H1 (cell line): ENCODE results near the gene FRRS1. TPM values are rescaled to one million over a fixed set of nuclear protein-coding genes. Genes with fewer than 3 reads are reported as not detected.

ENCODE experiments used
- ASH2L ChIP-seq: fragments of 200-600, 300-600 bp; sonication (generic); IDR thresholded peaks from one replicate; pipeline ENCODE4 v1.7.1; 2017; ENCODE audit warnings: low read length
- CHD1 ChIP-seq: IDR thresholded peaks from 2 replicates; pipeline ENCODE4 v1.6.1; 2012; ENCODE audit warnings: low read depth, low read length, improper control_type of control experiment
- KDM1A ChIP-seq: fragments of 200-600, 300-600 bp; sonication (generic); IDR thresholded peaks from 2 replicates; pipeline ENCODE4 v1.7.1; 2016; ENCODE audit warnings: mild to moderate bottlenecking, low read length, borderline replicate concordance
- RBBP5 ChIP-seq: IDR thresholded peaks from 2 replicates; pipeline ENCODE4 v1.7.1; 2012; ENCODE audit warnings: low read depth, mild to moderate bottlenecking, inconsistent platforms, low read length, moderate library complexity, borderline replicate concordance
- RXRA ChIP-seq: IDR thresholded peaks from 2 replicates; pipeline ENCODE4 v1.6.1; 2011; ENCODE audit warnings: low read depth, mild to moderate bottlenecking, low read length, moderate library complexity; ENCODE audit not compliant: insufficient read depth
- SIX5 ChIP-seq: IDR thresholded peaks from 2 replicates; pipeline ENCODE4 v1.6.1; 2011; ENCODE audit warnings: mild to moderate bottlenecking, low read depth, low read length
- SP2 ChIP-seq: IDR thresholded peaks from 2 replicates; pipeline ENCODE4 v1.6.1; 2012; ENCODE audit warnings: mild to moderate bottlenecking, low read length, inconsistent platforms
- SRF ChIP-seq: IDR thresholded peaks from 2 replicates; pipeline ENCODE4 v1.6.1; 2011; ENCODE audit warnings: mild to moderate bottlenecking, low read depth, low read length, moderate library complexity
- polyA plus RNA-seq, 7 experiments: library from polyadenylated mRNA; depleted of rRNA in 3 of 7; stranded (reverse) in 5 of 7; unstranded in 2 of 7; fragments of >200 nt in 5 of 7; fragments of 200-250 nt in 2 of 7; gene quantifications; 1 replicate in 5 of 7; 2 replicates in 1 of 7; 4 replicates in 1 of 7; pipeline versions ENCODE4 v1.2.1 to v1.2.3, GENCODE V29; 2011 to 2013; ENCODE audit warnings: missing spikeins in 2 of 7, mixed read lengths in 2 of 7
- total RNA-seq: library from RNA; stranded (reverse); fragmentation: NEBNext Ultra II Directional; extraction: Animal tissue kit (Norgen Biotek cat#: 25700); gene quantifications from 2 replicates; pipeline ENCODE4 v1.2.1, GENCODE V29; 2021
- TF ChIP-seq, protein P1 (sequence below): IDR thresholded peaks from 2 replicates; pipeline ENCODE4 v1.6.1; 2012; ENCODE audit warnings: inconsistent platforms
- TF ChIP-seq, protein P2 (sequence below): fragments of 300-600 bp; sonication (generic); IDR thresholded peaks from 2 replicates; pipeline ENCODE4 v1.7.1; 2012; ENCODE audit warnings: low read length, moderate library complexity, mild to moderate bottlenecking, inconsistent platforms; ENCODE audit not compliant: insufficient replicate concordance

The FRRS1 gene
- total and polyA plus RNA-seq, 2 of the 8 experiments (the other 6 are each of a cell fraction or from before 2014, with no cell fraction given): 3.5 to 6.5 TPM

DNA sequence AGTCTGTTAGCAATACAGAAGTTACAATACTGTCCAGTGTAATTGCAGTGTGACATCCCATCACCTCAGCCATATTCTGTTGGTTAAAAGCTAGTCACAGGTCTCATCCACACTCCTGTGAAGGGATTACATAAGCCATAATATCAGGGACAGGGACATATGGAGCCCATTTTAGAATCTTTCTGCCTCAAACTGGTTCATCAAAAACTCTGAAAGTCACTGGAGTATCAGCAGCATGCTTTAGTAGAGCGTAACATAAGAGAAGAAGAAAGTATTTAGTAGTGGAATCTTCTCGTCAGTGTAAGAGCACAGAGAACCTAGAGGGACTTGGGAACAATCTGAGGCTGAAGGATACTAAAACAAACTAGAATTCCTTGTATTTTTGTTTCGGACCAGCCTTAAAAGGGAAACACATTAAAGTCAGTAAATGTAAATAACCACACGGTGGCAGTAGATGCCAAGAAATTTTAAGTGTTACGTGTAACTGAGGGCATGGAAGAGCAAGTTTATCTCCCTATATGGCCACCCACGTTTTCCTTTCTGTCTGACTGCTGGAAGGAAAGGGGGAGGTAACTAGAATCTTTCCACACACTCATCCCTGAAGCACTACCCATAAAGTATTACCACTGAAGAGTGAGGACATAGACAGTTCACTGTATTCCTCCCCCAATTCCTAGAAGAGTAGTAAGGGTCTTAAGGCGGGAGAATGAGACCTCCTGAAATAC is 42.1 kb upstream of the FRRS1 start (continued):
- TF ChIP-seq SP2: no peak
- TF ChIP-seq, protein P1, sequence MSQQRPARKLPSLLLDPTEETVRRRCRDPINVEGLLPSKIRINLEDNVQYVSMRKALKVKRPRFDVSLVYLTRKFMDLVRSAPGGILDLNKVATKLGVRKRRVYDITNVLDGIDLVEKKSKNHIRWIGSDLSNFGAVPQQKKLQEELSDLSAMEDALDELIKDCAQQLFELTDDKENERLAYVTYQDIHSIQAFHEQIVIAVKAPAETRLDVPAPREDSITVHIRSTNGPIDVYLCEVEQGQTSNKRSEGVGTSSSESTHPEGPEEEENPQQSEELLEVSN: no peak
- TF ChIP-seq KDM1A: no peak
- no peak for TF ChIP-seq CHD1
- no peak for TF ChIP-seq SIX5
- TF ChIP-seq, protein P2, sequence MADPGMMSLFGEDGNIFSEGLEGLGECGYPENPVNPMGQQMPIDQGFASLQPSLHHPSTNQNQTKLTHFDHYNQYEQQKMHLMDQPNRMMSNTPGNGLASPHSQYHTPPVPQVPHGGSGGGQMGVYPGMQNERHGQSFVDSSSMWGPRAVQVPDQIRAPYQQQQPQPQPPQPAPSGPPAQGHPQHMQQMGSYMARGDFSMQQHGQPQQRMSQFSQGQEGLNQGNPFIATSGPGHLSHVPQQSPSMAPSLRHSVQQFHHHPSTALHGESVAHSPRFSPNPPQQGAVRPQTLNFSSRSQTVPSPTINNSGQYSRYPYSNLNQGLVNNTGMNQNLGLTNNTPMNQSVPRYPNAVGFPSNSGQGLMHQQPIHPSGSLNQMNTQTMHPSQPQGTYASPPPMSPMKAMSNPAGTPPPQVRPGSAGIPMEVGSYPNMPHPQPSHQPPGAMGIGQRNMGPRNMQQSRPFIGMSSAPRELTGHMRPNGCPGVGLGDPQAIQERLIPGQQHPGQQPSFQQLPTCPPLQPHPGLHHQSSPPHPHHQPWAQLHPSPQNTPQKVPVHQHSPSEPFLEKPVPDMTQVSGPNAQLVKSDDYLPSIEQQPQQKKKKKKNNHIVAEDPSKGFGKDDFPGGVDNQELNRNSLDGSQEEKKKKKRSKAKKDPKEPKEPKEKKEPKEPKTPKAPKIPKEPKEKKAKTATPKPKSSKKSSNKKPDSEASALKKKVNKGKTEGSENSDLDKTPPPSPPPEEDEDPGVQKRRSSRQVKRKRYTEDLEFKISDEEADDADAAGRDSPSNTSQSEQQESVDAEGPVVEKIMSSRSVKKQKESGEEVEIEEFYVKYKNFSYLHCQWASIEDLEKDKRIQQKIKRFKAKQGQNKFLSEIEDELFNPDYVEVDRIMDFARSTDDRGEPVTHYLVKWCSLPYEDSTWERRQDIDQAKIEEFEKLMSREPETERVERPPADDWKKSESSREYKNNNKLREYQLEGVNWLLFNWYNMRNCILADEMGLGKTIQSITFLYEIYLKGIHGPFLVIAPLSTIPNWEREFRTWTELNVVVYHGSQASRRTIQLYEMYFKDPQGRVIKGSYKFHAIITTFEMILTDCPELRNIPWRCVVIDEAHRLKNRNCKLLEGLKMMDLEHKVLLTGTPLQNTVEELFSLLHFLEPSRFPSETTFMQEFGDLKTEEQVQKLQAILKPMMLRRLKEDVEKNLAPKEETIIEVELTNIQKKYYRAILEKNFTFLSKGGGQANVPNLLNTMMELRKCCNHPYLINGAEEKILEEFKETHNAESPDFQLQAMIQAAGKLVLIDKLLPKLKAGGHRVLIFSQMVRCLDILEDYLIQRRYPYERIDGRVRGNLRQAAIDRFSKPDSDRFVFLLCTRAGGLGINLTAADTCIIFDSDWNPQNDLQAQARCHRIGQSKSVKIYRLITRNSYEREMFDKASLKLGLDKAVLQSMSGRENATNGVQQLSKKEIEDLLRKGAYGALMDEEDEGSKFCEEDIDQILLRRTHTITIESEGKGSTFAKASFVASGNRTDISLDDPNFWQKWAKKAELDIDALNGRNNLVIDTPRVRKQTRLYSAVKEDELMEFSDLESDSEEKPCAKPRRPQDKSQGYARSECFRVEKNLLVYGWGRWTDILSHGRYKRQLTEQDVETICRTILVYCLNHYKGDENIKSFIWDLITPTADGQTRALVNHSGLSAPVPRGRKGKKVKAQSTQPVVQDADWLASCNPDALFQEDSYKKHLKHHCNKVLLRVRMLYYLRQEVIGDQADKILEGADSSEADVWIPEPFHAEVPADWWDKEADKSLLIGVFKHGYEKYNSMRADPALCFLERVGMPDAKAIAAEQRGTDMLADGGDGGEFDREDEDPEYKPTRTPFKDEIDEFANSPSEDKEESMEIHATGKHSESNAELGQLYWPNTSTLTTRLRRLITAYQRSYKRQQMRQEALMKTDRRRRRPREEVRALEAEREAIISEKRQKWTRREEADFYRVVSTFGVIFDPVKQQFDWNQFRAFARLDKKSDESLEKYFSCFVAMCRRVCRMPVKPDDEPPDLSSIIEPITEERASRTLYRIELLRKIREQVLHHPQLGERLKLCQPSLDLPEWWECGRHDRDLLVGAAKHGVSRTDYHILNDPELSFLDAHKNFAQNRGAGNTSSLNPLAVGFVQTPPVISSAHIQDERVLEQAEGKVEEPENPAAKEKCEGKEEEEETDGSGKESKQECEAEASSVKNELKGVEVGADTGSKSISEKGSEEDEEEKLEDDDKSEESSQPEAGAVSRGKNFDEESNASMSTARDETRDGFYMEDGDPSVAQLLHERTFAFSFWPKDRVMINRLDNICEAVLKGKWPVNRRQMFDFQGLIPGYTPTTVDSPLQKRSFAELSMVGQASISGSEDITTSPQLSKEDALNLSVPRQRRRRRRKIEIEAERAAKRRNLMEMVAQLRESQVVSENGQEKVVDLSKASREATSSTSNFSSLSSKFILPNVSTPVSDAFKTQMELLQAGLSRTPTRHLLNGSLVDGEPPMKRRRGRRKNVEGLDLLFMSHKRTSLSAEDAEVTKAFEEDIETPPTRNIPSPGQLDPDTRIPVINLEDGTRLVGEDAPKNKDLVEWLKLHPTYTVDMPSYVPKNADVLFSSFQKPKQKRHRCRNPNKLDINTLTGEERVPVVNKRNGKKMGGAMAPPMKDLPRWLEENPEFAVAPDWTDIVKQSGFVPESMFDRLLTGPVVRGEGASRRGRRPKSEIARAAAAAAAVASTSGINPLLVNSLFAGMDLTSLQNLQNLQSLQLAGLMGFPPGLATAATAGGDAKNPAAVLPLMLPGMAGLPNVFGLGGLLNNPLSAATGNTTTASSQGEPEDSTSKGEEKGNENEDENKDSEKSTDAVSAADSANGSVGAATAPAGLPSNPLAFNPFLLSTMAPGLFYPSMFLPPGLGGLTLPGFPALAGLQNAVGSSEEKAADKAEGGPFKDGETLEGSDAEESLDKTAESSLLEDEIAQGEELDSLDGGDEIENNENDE: no peak
- peak; percentile 88 for TF ChIP-seq SRF
- TF ChIP-seq ASH2L: peak; percentile 31
- no peak for TF ChIP-seq RBBP5
- no peak for TF ChIP-seq RXRA
